ENCODE results near the gene NDOR1.

Gene NDOR1

GRCh38 chr9:137247135-137247915, 41.8 kb downstream of the NDOR1 start:
- peaks cover 16 to 20% of the 10 kb centered on the region in 2 donors for H3K4me1 ChIP-seq (ENCODE audit: control insufficient read depth in 2 of 2, insufficient read depth in 2 of 2, low read length in 2 of 2)
- H3K9ac ChIP-seq (ENCODE audit: low read depth in 1 of 2, low read length in 2 of 2), result no peak overlapping the region
- H3K36me3 ChIP-seq (ENCODE audit: control insufficient read depth in 2 of 2, insufficient read depth in 2 of 2, low read length in 2 of 2), result peaks cover 14 to 15% of the 10 kb centered on the region in 2 donors
- H3K4me3 ChIP-seq (ENCODE audit: low read length in 2 of 2), result no peak overlapping the region
- H3K9me3 ChIP-seq (ENCODE audit: control insufficient read depth in 2 of 2, low read length in 2 of 2), result no peaks in the 10 kb centered on the region
- no peak overlapping the region for H3K27ac ChIP-seq (ENCODE audit: low read depth in 2 of 2, low read length in 2 of 2)
- no peaks in the 10 kb centered on the region for H3K27me3 ChIP-seq (ENCODE audit: control insufficient read depth in 2 of 2, insufficient read depth in 2 of 2, low read length in 2 of 2)

- Histone ChIP-seq H3K4me3 (ENCODE audit: low read length in 2 of 2) (no peak overlapping the region), H3K9me3 (ENCODE audit: control insufficient read depth in 2 of 2, low read length in 2 of 2) (no peaks in the 10 kb centered on the region), H3K9ac (ENCODE audit: low read depth in 1 of 2, low read length in 2 of 2) (no peak overlapping the region), H3K36me3 (ENCODE audit: control insufficient read depth in 2 of 2, insufficient read depth in 2 of 2, low read length in 2 of 2) (peaks cover 10 to 11% of the 10 kb centered on the region in 2 donors), H3K4me1 (ENCODE audit: control insufficient read depth in 2 of 2, insufficient read depth in 2 of 2, low read length in 2 of 2) (peaks cover 11 to 15% of the 10 kb centered on the region in 2 donors), H3K27ac (ENCODE audit: low read depth in 2 of 2, low read length in 2 of 2) (no peak overlapping the region), H3K27me3 (ENCODE audit: control insufficient read depth in 2 of 2, insufficient read depth in 2 of 2, low read length in 2 of 2) (no peaks in the 10 kb centered on the region)
Measured at GRCh38 chr9:137247916-137248175, 42.3 kb downstream of the NDOR1 start.

- no peak overlapping the region for H3K27ac ChIP-seq (ENCODE audit: low read depth in 2 of 2, low read length in 2 of 2)
- no peak overlapping the region for H3K9ac ChIP-seq (ENCODE audit: low read depth in 1 of 2, low read length in 2 of 2)
- no peak overlapping the region for H3K4me3 ChIP-seq (ENCODE audit: low read length in 2 of 2)
- no peaks in the 10 kb centered on the region for H3K36me3 ChIP-seq (ENCODE audit: control insufficient read depth in 2 of 2, insufficient read depth in 2 of 2, low read length in 2 of 2)
- no peaks in the 10 kb centered on the region for H3K27me3 ChIP-seq (ENCODE audit: control insufficient read depth in 2 of 2, insufficient read depth in 2 of 2, low read length in 2 of 2)
- H3K9me3 ChIP-seq (ENCODE audit: control insufficient read depth in 2 of 2, low read length in 2 of 2), result no peaks in the 10 kb centered on the region
- H3K4me1 ChIP-seq (ENCODE audit: control insufficient read depth in 2 of 2, insufficient read depth in 2 of 2, low read length in 2 of 2), result peaks cover 8 to 9% of the 10 kb centered on the region in 2 donors
Measured at GRCh38 chr9:137250329-137251193, 45.1 kb downstream of the NDOR1 start.

DNA sequence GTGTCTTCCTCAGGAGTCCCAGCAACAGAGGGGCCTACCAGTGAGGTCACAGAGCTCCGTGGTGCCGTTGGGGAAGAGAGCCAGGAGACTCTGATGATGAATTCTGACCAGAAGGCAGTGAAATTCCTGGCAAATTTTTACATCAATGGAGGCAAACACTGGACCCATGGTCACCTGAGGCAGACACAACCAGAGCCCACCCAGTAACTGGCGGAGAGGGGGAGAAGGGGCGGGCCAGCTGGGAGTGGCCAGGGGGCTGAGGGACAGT, 45.6 kb downstream of the NDOR1 start, which contains the start of gene STPG3:
Gene STPG3, plus strand, starts transcription at position 93 of the 268 bp plus-strand sequence. Its CDS starts 1 bp downstream, at position 94.
- H3K27ac ChIP-seq (ENCODE audit: low read depth in 2 of 2, low read length in 2 of 2), result no peak within 1 kb of the TSS
- no peak within 1 kb of the TSS for H3K4me3 ChIP-seq (ENCODE audit: low read length in 2 of 2)
- H3K9me3 ChIP-seq (ENCODE audit: control insufficient read depth in 2 of 2, low read length in 2 of 2), result no peaks in the 10 kb centered on the region
- H3K27me3 ChIP-seq (ENCODE audit: control insufficient read depth in 2 of 2, insufficient read depth in 2 of 2, low read length in 2 of 2), result no peaks in the 10 kb centered on the region
- peaks cover 12 to 13% of the 10 kb centered on the region in 2 donors for H3K4me1 ChIP-seq (ENCODE audit: control insufficient read depth in 2 of 2, insufficient read depth in 2 of 2, low read length in 2 of 2)
- H3K9ac ChIP-seq (ENCODE audit: low read depth in 1 of 2, low read length in 2 of 2), result no peak within 1 kb of the TSS
- peaks cover 0 to 1% of the 10 kb centered on the region in 2 donors for H3K36me3 ChIP-seq (ENCODE audit: control insufficient read depth in 2 of 2, insufficient read depth in 2 of 2, low read length in 2 of 2)

DNA sequence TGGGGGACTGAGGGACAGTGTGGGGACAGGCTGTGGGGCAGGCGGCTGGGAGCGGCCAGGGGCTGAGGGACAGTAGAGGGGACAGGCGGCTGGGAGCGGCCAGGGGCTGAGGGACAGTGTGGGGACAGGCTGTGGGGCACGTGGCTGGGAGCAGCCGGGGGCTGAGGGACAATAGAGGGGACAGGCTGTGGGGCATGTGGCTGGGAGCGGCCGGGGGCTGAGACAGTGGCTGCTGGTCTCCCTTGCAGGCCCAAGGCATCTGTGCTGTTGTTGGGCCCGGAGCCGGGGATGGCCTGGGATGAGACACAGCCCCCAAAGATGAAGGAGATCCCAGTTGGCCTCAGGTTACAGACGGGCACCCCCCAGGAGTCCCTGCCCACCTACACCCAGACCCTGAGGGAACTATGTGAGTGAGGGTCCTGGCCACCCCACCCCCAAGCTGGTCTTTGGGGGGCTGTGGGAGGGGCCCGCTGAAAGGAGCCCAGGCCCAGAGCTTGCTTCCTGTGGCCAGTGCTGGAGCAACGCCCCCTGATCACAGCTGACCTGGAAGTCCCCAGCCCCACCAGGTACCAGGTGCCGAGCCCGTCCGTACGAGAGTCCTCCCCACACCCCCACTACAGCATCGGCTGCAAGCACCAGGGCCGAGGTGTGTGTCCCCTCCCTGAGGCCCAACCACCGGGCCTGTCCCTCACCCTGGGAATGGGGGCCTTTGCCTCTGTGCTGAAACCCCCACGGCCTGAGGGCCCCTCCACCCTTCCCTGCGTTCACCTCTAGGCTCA, 46.2 kb downstream of the NDOR1 start:
- no peaks in the 10 kb centered on the region for H3K27me3 ChIP-seq (ENCODE audit: control insufficient read depth in 2 of 2, insufficient read depth in 2 of 2, low read length in 2 of 2)
- H3K4me1 ChIP-seq (ENCODE audit: control insufficient read depth in 2 of 2, insufficient read depth in 2 of 2, low read length in 2 of 2), result peaks cover 18% of the 10 kb centered on the region in 2 donors

GRCh38 chr9:137252555-137253506, 47.3 kb downstream of the NDOR1 start:
- no peak overlapping the region for H3K9ac ChIP-seq (ENCODE audit: low read depth in 1 of 2, low read length in 2 of 2)
- H3K27me3 ChIP-seq (ENCODE audit: control insufficient read depth in 2 of 2, insufficient read depth in 2 of 2, low read length in 2 of 2), result no peaks in the 10 kb centered on the region

More for the DNA sequence above, 46.2 kb downstream of the NDOR1 start:
- H3K36me3 ChIP-seq (ENCODE audit: control insufficient read depth in 2 of 2, insufficient read depth in 2 of 2, low read length in 2 of 2), result peaks cover 5% of the 10 kb centered on the region in 2 donors
- no peak overlapping the region for H3K9ac ChIP-seq (ENCODE audit: low read depth in 1 of 2, low read length in 2 of 2)
- H3K9me3 ChIP-seq (ENCODE audit: control insufficient read depth in 2 of 2, low read length in 2 of 2), result no peaks in the 10 kb centered on the region
- H3K4me3 ChIP-seq (ENCODE audit: low read length in 2 of 2), result no peak overlapping the region
- H3K27ac ChIP-seq (ENCODE audit: low read depth in 2 of 2, low read length in 2 of 2), result no peak overlapping the region

DNA sequence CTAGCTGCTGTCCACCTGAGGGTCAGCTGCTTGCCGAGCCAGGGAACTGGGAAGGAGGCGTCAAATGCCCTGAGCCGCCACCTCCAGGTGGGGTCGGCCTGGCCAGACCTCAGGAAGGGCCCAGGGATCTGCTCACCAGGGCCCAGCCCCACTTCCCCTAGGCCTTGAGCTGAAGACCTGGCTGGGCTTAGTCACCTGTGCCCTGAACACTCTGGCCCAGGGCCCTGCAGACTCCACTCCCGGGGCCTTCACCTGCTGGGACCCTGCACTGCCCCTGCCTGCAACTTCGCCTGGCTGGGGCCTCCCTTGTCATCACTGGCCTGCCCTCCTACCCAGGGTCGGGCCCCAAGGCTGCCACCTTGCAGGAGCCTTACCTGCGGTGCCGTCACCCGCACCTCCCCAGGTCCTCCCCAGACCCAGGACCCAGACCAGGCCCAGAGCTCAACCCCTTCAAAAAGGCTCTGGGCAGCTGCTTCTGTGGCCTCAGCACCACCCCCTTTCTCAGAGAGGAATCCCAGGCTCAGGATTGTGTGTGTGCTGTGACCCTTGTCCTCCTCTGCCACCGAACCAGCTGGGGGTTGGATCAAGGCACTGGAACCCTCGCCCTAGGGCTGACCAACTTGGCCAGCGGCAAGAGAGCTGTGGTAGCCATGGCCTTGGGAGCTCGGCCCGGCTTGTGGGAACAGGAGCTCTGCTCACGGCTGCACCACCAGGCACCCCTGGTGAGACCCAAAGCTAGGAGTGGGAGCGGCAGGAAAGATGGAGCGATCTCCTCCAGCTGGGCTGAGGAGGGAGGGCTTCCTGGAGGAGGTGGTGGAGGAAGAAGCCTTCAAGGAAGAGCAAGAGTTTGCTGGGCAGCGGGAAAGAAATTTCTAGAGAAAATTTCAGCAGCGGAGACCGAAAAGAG, 48.5 kb downstream of the NDOR1 start:
- Histone ChIP-seq H3K9me3 (ENCODE audit: control insufficient read depth in 2 of 2, low read length in 2 of 2) (no peaks in the 10 kb centered on the region), H3K4me3 (ENCODE audit: low read length in 2 of 2) (peak overlapping the region; percentile 68 to 83), H3K4me1 (ENCODE audit: control insufficient read depth in 2 of 2, insufficient read depth in 2 of 2, low read length in 2 of 2) (peaks cover 21 to 22% of the 10 kb centered on the region in 2 donors), H3K36me3 (ENCODE audit: control insufficient read depth in 2 of 2, insufficient read depth in 2 of 2, low read length in 2 of 2) (peaks cover 8 to 13% of the 10 kb centered on the region in 2 donors), H3K9ac (ENCODE audit: low read depth in 1 of 2, low read length in 2 of 2) (peak overlapping the region; percentile 77 to 89), H3K27ac (ENCODE audit: low read depth in 2 of 2, low read length in 2 of 2) (peak overlapping the region; percentile 52 to 80), H3K27me3 (ENCODE audit: control insufficient read depth in 2 of 2, insufficient read depth in 2 of 2, low read length in 2 of 2) (no peaks in the 10 kb centered on the region)

More at GRCh38 chr9:137252555-137253506, 47.3 kb downstream of the NDOR1 start:
- Histone ChIP-seq H3K4me3 (ENCODE audit: low read length in 2 of 2) (no peak overlapping the region), H3K36me3 (ENCODE audit: control insufficient read depth in 2 of 2, insufficient read depth in 2 of 2, low read length in 2 of 2) (peaks cover 5 to 9% of the 10 kb centered on the region in 2 donors), H3K4me1 (ENCODE audit: control insufficient read depth in 2 of 2, insufficient read depth in 2 of 2, low read length in 2 of 2) (peaks cover 21 to 22% of the 10 kb centered on the region in 2 donors), H3K9me3 (ENCODE audit: control insufficient read depth in 2 of 2, low read length in 2 of 2) (no peaks in the 10 kb centered on the region), H3K27ac (ENCODE audit: low read depth in 2 of 2, low read length in 2 of 2) (no peak overlapping the region)

DNA sequence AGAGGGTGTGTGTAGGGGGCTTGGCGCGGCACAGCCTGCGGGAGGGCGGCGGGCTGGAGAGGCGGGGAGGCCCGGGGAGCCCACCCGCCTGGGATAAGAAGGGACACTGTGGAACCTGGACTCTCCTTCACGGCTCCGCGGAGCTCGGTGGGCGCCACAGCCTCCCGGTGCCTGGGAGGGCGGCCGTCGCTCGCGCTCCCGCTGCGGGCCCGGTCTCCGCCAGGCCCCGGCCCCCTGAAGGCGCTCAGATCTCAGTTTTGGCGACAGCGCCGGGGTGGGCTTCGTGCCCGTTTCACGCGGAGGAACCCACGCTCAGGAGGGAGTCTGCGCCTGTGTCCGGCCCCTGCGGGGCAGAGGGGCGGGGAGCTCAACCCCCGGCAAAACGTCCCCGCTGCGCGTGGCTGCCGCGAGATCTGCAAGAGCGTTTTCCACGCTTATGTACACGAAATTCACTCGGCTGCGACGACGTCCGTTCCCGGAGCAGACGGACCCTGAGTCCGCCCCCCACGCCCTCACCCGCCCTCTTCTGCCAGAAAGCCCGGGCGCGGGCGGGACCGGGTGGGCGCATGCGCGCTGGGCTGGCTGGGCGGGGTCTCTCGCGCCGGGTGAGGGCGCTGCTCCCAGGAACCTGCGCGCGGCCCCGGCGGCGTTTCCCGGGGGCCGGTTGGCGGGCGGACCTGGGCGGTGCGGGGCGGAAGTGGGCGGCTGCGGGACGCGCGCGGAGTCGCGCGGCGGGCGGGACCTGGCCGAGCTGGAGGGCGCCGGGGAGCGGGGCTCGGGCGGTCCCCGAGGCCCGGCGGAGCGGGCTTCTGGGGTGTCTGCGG, 49.3 kb downstream of the NDOR1 start, which contains the start of gene NELFB:
Gene NELFB, plus strand, starts transcription at position 704 of the 824 bp plus-strand sequence.
- Histone ChIP-seq H3K27ac (ENCODE audit: low read depth in 2 of 2, low read length in 2 of 2) (peak within 1 kb of the TSS; percentile 66 to 81), H3K9ac (ENCODE audit: low read depth in 1 of 2, low read length in 2 of 2) (peak within 1 kb of the TSS; percentile 77 to 89), H3K27me3 (ENCODE audit: control insufficient read depth in 2 of 2, insufficient read depth in 2 of 2, low read length in 2 of 2) (no peaks in the 10 kb centered on the region), H3K4me3 (ENCODE audit: low read length in 2 of 2) (peak within 1 kb of the TSS; percentile 68 to 87), H3K4me1 (ENCODE audit: control insufficient read depth in 2 of 2, insufficient read depth in 2 of 2, low read length in 2 of 2) (peaks cover 21 to 22% of the 10 kb centered on the region in 2 donors), H3K36me3 (ENCODE audit: control insufficient read depth in 2 of 2, insufficient read depth in 2 of 2, low read length in 2 of 2) (peaks cover 12 to 17% of the 10 kb centered on the region in 2 donors), H3K9me3 (ENCODE audit: control insufficient read depth in 2 of 2, low read length in 2 of 2) (no peaks in the 10 kb centered on the region)
